K562 (cell line): ENCODE data around the gene CRADD. TPM values are rescaled to one million over a fixed set of nuclear protein-coding genes. Genes with fewer than 3 reads are reported as not detected.
A peak's percentile ranks its signal among the peaks of the same experiment; 100 is the strongest.

ENCODE experiments used
- ESRRA ChIP-seq: fragments of 450-650 bp; IDR thresholded peaks from 2 replicates; pipeline ENCODE4 v1.6.1; 2014; ENCODE audit warnings: low read depth, mild to moderate bottlenecking, moderate library complexity, borderline replicate concordance
- ETV1 ChIP-seq: fragments of 450-650 bp; conservative IDR thresholded peaks from 2 replicates; pipeline ENCODE4 v1.6.1; 2016; ENCODE audit warnings: missing genetic modification characterization, control low read depth, low read depth, missing compliant biosample characterization
- HDAC2 ChIP-seq: fragments of 450-650 bp; IDR thresholded peaks from 2 replicates; pipeline ENCODE4 v1.6.1; 2016; ENCODE audit warnings: mild to moderate bottlenecking
- HMG20B ChIP-seq: fragments of 250-450 bp; sonication (Bioruptor Pico); IDR thresholded peaks from 2 replicates; pipeline ENCODE4 v1.5.0; 2021; ENCODE audit warnings: mild to moderate bottlenecking
- IRF2 ChIP-seq: sonication (generic); formaldehyde crosslinking; IDR thresholded peaks from 2 replicates; pipeline ENCODE4 v1.8.1; 2022; ENCODE audit warnings: mild to moderate bottlenecking, missing genetic modification reagents
- KLF6 ChIP-seq: fragments of 250-450 bp; sonication (Bioruptor Pico); IDR thresholded peaks from 2 replicates; pipeline ENCODE4 v1.4.0; 2020; ENCODE audit warnings: mild to moderate bottlenecking, moderate library complexity, borderline replicate concordance
- MAFG ChIP-seq: fragments of 450-650 bp; conservative IDR thresholded peaks from 2 replicates; pipeline ENCODE4 v1.6.1; 2016; ENCODE audit warnings: missing genetic modification characterization, missing compliant biosample characterization
- NONO ChIP-seq, 2 experiments: fragments of 200-400 bp in 1 of 2; fragments of 450-650 bp in 1 of 2; formaldehyde crosslinking in 1 of 2; IDR thresholded peaks; 2 replicates each; pipeline ENCODE4 v1.6.1; 2017; ENCODE audit warnings: low read depth in 2 of 2, mild to moderate bottlenecking in 2 of 2, moderate library complexity in 2 of 2, low read length in 1 of 2
- NR2C1 ChIP-seq, 2 experiments: fragments of 450-650 bp; IDR thresholded peaks; 2 replicates each; pipeline ENCODE4 v1.6.1; 2017; ENCODE audit warnings: mild to moderate bottlenecking in 2 of 2, antibody characterized with exemption in 1 of 2, inconsistent platforms in 1 of 2, missing compliant biosample characterization in 1 of 2, missing genetic modification characterization in 1 of 2
- RAD51 ChIP-seq: fragments of 450-650 bp; IDR thresholded peaks from 2 replicates; pipeline ENCODE4 v1.7.1; 2016; ENCODE audit warnings: low read depth, mild to moderate bottlenecking, borderline replicate concordance
- SIN3B ChIP-seq: fragments of 450-650 bp; IDR thresholded peaks from 2 replicates; pipeline ENCODE4 v1.6.1; 2017; ENCODE audit warnings: low read depth, mild to moderate bottlenecking, moderate library complexity
- SMARCA4 ChIP-seq: fragments of 450-650 bp; IDR thresholded peaks from 2 replicates; pipeline ENCODE4 v1.6.1; 2016
- SMARCE1 ChIP-seq: fragments of 450-650 bp; IDR thresholded peaks from 2 replicates; pipeline ENCODE4 v1.7.1; 2016; ENCODE audit warnings: mild to moderate bottlenecking
- SP1 ChIP-seq: sonication (generic); formaldehyde crosslinking; IDR thresholded peaks from 2 replicates; pipeline ENCODE4 v1.8.1; 2022; ENCODE audit warnings: mild to moderate bottlenecking, missing genetic modification reagents
- TCF3 ChIP-seq: sonication (generic); formaldehyde crosslinking; IDR thresholded peaks from 2 replicates; pipeline ENCODE4 v1.4.0; 2020; ENCODE audit warnings: mild to moderate bottlenecking, missing genetic modification reagents
- ZNF133 ChIP-seq: fragments of 250-450 bp; sonication (Bioruptor Pico); IDR thresholded peaks from 2 replicates; pipeline ENCODE4 v1.4.0; 2020; ENCODE audit warnings: mild to moderate bottlenecking
- ZNF282 ChIP-seq: sonication (generic); formaldehyde crosslinking; IDR thresholded peaks from 2 replicates; pipeline ENCODE4 v1.8.1; 2023; ENCODE audit warnings: missing genetic modification reagents
- ZNF41 ChIP-seq: fragments of 250-450 bp; sonication (Bioruptor Pico); conservative IDR thresholded peaks from 2 replicates; pipeline ENCODE4 v1.4.0; 2020; ENCODE audit warnings: mild to moderate bottlenecking
- ZNF77 ChIP-seq: fragments of 250-450 bp; sonication (Bioruptor Pico); IDR thresholded peaks from 2 replicates; pipeline ENCODE4 v1.5.0; 2020
- polyA plus RNA-seq, 8 experiments: library from polyadenylated mRNA; depleted of rRNA in 4 of 8; stranded (reverse) in 5 of 8; unstranded in 3 of 8; fragments of >200 nt; fragmentation: Nextera tagmentation in 2 of 8; fragmentation: Illumina TruSeq in 1 of 8; extraction: Ambion mirVana in 2 of 8; extraction: Trizol in 1 of 8; gene quantifications; 2 replicates each; pipeline versions ENCODE4 v1.2.1 to v1.2.3, GENCODE V29; 2011 to 2014; ENCODE audit warnings: inconsistent platforms in 1 of 8, missing spikeins in 1 of 8
- total RNA-seq, 7 experiments: library from RNA; depleted of rRNA in 6 of 7; stranded (reverse); fragments of >200 nt in 6 of 7; fragmentation: Illumina TruSeq in 2 of 7; extraction: Trizol in 2 of 7; gene quantifications; 2 replicates each; pipeline versions ENCODE4 v1.2.1 to v1.2.3, GENCODE V29; 2011 to 2021; ENCODE audit warnings: low replicate concordance in 1 of 7
- TF ChIP-seq, protein P1 (sequence below): fragments of 450-650 bp; formaldehyde crosslinking; IDR thresholded peaks from 2 replicates; pipeline ENCODE4 v1.4.0; 2020; ENCODE audit warnings: mild to moderate bottlenecking, mixed read lengths
- TF ChIP-seq, protein P2 (sequence below): sonication (generic); formaldehyde crosslinking; IDR thresholded peaks from 2 replicates; pipeline ENCODE4 v1.9.0; 2022; ENCODE audit warnings: mild to moderate bottlenecking, missing genetic modification reagents
- TF ChIP-seq, protein P3 (sequence below): sonication (generic); formaldehyde crosslinking; IDR thresholded peaks from 2 replicates; pipeline ENCODE4 v1.8.0; 2022; ENCODE audit warnings: mild to moderate bottlenecking, missing genetic modification reagents, borderline replicate concordance
- TF ChIP-seq, protein P4 (sequence below), 2 experiments: fragments of 250-450 bp in 1 of 2; fragments of 450-650 bp in 1 of 2; sonication (Bioruptor Pico) in 1 of 2; IDR thresholded peaks; 2 replicates each; pipeline versions ENCODE4 v1.6.1 to v1.8.0; 2016 to 2021; ENCODE audit warnings: mild to moderate bottlenecking in 2 of 2, moderate library complexity in 2 of 2, missing compliant biosample characterization in 1 of 2, missing genetic modification characterization in 1 of 2
- TF ChIP-seq, protein P5 (sequence below): fragments of 250-450 bp; sonication (Bioruptor Pico); IDR thresholded peaks from 2 replicates; pipeline ENCODE4 v1.6.1; 2021; ENCODE audit warnings: mild to moderate bottlenecking

CRADD gene
- total and polyA plus RNA-seq, 9 of the 15 experiments (the other 6 are each of a cell fraction or from before 2014, with no cell fraction given), result 20.5 to 41.1 (median 25.9) TPM

DNA sequence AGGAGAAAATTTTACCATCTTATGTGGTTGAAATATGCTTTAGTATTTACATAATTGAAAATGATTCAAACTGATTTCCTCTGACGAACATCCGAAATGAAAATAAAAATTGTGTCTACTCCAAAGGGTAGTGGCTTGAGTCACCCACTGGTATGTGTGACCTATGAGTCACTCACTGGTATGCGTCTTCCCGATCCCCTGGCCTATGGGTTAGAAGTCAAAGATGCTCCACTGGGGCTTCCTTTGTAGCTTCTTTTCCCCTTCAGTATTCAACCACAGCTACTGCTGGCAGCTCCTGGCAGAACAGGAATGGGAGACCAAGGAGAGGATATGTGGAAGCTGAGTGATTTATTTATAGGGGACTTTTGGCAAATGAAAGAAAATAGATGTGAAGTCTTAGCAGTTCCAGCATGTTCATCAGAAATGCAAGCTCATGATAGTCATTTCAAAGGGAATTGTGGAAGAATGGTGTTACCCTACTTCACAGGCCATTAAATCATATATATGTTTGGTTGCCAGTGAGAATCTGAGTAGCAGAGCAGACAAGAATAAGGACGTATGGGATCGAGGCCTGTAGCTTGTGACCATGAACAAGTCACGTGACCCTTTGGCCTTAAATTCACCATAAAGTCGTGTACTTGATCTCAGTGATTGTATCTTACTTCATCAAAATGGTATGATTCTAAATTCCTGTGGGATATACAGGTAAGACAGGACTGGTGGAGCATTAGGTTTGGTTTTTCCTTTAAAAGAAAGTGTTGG is 108.3 kb downstream of the CRADD start (continued):
- TF ChIP-seq HDAC2 (no peak), SP1 (CRISPR knock-in tag) (no peak), ETV1 (tag) (no peak), ESRRA (0 out of 2 replicates have a peak, but pooled peaks have one; percentile 32), ZNF133 (CRISPR knock-in tag) (no peak), ZNF282 (CRISPR knock-in tag) (no peak), SMARCA4 (peak; percentile 83), SIN3B (no peak), NONO (IDR thresholded peaks at IDR 0.05; ENCODE audit: low read depth in 2 of 2, low read length in 1 of 2) (no peak), ZNF41 (no peak), MAFG (tag) (no peak), IRF2 (CRISPR knock-in tag) (no peak), RAD51 (peak; percentile 43; the same call in 1 of the 2 replicates), HMG20B (CRISPR knock-in tag) (no peak), ZNF77 (no peak), NR2C1 (IDR thresholded peaks at IDR 0.05) (peak; percentile 61), NR2C1 (tag; IDR thresholded peaks at IDR 0.05) (peak; percentile 73), KLF6 (CRISPR knock-in tag) (no peak), SMARCE1 (peak; percentile 82), TCF3 (no peak)
- TF ChIP-seq, protein P1, sequence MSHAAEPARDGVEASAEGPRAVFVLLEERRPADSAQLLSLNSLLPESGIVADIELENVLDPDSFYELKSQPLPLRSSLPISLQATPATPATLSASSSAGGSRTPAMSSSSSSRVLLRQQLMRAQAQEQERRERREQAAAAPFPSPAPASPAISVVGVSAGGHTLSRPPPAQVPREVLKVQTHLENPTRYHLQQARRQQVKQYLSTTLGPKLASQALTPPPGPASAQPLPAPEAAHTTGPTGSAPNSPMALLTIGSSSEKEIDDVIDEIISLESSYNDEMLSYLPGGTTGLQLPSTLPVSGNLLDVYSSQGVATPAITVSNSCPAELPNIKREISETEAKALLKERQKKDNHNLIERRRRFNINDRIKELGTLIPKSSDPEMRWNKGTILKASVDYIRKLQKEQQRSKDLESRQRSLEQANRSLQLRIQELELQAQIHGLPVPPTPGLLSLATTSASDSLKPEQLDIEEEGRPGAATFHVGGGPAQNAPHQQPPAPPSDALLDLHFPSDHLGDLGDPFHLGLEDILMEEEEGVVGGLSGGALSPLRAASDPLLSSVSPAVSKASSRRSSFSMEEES (CRISPR knock-in tag), result peak; percentile 66
- TF ChIP-seq, protein P2, sequence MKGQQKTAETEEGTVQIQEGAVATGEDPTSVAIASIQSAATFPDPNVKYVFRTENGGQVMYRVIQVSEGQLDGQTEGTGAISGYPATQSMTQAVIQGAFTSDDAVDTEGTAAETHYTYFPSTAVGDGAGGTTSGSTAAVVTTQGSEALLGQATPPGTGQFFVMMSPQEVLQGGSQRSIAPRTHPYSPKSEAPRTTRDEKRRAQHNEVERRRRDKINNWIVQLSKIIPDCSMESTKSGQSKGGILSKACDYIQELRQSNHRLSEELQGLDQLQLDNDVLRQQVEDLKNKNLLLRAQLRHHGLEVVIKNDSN (CRISPR knock-in tag), result no peak; the same call in 1 of the 2 replicates
- TF ChIP-seq, protein P3, sequence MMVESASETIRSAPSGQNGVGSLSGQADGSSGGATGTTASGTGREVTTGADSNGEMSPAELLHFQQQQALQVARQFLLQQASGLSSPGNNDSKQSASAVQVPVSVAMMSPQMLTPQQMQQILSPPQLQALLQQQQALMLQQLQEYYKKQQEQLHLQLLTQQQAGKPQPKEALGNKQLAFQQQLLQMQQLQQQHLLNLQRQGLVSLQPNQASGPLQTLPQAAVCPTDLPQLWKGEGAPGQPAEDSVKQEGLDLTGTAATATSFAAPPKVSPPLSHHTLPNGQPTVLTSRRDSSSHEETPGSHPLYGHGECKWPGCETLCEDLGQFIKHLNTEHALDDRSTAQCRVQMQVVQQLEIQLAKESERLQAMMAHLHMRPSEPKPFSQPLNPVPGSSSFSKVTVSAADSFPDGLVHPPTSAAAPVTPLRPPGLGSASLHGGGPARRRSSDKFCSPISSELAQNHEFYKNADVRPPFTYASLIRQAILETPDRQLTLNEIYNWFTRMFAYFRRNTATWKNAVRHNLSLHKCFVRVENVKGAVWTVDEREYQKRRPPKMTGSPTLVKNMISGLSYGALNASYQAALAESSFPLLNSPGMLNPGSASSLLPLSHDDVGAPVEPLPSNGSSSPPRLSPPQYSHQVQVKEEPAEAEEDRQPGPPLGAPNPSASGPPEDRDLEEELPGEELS (CRISPR knock-in tag), result no peak
- TF ChIP-seq, protein P4, sequence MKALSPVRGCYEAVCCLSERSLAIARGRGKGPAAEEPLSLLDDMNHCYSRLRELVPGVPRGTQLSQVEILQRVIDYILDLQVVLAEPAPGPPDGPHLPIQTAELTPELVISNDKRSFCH (CRISPR knock-in tag; IDR thresholded peaks at IDR 0.05), result no peak
- TF ChIP-seq, protein P4 (tag; IDR thresholded peaks at IDR 0.05), result 0 out of 2 replicates have a peak, but pooled peaks have one; percentile 30
- TF ChIP-seq, protein P5, sequence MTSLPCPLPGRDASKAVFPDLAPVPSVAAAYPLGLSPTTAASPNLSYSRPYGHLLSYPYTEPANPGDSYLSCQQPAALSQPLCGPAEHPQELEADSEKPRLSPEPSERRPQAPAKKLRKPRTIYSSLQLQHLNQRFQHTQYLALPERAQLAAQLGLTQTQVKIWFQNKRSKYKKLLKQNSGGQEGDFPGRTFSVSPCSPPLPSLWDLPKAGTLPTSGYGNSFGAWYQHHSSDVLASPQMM, result no peak
